Brain pericyte (primary cell): ENCODE results near the gene PGGHG.
"Not testable (repeated sequence)": the region's sequence is repeated elsewhere in the genome, so short reads cannot be mapped to it uniquely, and the experiment has no call there.

Experiments used
- DNase-seq: peaks from one replicate; pipeline ENCODE4 v3.0.0-alpha.2; 2012; ENCODE audit warnings: low read depth, low spot score

The PGGHG gene

GRCh38 chr11:313787-314553, 25.0 kb downstream of the PGGHG start, which contains the start of gene IFITM1:
Gene IFITM1 (plus strand): TSS chr11:314040. CDS start chr11:314171, 131 bp downstream.
- DNase-seq = no peak

GRCh38 chr11:314554-314875, 25.6 kb downstream of the PGGHG start:
- DNase-seq = not testable (repeated sequence)

GRCh38 chr11:315051-315481, 26.1 kb downstream of the PGGHG start:
- no peak for DNase-seq

- no peak for DNase-seq
These were observed 26.6 kb downstream of the PGGHG start for GRCh38 chr11:315516-315994.

GRCh38 chr11:316031-316701, 27.2 kb downstream of the PGGHG start:
- DNase-seq = no peak

- DNase-seq = no peak
These were observed 28.0 kb downstream of the PGGHG start for GRCh38 chr11:316891-317301.

- not testable (repeated sequence) for DNase-seq
These were observed 28.9 kb downstream of the PGGHG start for GRCh38 chr11:317668-318404.

- DNase-seq = not testable (repeated sequence)
These were observed 29.6 kb downstream of the PGGHG start for GRCh38 chr11:318405-319120.

- not testable (repeated sequence) for DNase-seq
These were observed 30.4 kb downstream of the PGGHG start for GRCh38 chr11:319121-319887.

- DNase-seq = not testable (repeated sequence)
These were observed 31.0 kb downstream of the PGGHG start for GRCh38 chr11:319888-320273.

GRCh38 chr11:324156-324555, 35.2 kb downstream of the PGGHG start:
- DNase-seq = no peak

- DNase-seq = not testable (repeated sequence)
These were observed 35.9 kb downstream of the PGGHG start for GRCh38 chr11:324593-325517.

- DNase-seq = no peak
These were observed 37.1 kb downstream of the PGGHG start for GRCh38 chr11:325796-326591.

GRCh38 chr11:326592-326841, 37.6 kb downstream of the PGGHG start:
- DNase-seq = no peak

GRCh38 chr11:326842-327580, 38.1 kb downstream of the PGGHG start:
- peak; percentile 64 for DNase-seq

GRCh38 chr11:327581-327923, 38.6 kb downstream of the PGGHG start:
- DNase-seq = no peak

GRCh38 chr11:328012-328411, 39.1 kb downstream of the PGGHG start:
- DNase-seq = no peak

- DNase-seq = not testable (repeated sequence)
These were observed 39.7 kb downstream of the PGGHG start for GRCh38 chr11:328516-329100.
